AG09319 (cell line): ENCODE results near the gene FRMPD1.
A peak's percentile ranks its signal among the peaks of the same experiment; 100 is the strongest.
"Not testable (repeated sequence)": the region's sequence is repeated elsewhere in the genome, so short reads cannot be mapped to it uniquely, and the experiment has no call there.

Experiments
- DNase-seq: peaks from one replicate; pipeline ENCODE4 v3.0.0-alpha.2; 2010; ENCODE audit warnings: low read depth; ENCODE audit errors: extremely low read depth
- CTCF ChIP-seq: IDR thresholded peaks from 2 replicates; pipeline ENCODE4 v1.5.1; 2011; ENCODE audit warnings: low read depth, mild to moderate bottlenecking, inconsistent platforms, low read length, moderate library complexity

Gene FRMPD1

GRCh38 chr9:37747271-37747753 lies 96.6 kb downstream of the FRMPD1 start:
- TF ChIP-seq CTCF: peak; percentile 98
- peak; percentile 35 for DNase-seq

DNA sequence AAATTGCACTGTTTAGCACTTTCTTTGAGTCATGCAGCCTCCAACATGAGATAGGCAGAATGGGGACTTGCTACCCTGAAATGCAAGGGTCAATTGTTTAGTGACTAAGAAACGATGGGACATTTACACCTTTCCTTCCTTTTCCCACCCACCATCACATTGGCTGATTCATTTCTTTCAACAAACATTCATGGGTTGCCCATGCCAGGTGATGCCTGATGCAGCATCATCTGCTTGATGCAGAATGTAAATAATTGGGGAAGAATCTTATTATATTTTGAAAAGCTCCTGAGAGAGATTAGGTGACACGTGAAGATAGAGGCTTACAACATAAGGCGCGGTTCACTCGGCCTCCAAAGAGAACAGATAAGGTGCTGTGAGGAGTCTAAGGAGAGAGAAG lies 98.4 kb downstream of the FRMPD1 start:
- no peak for TF ChIP-seq CTCF
- no peak for DNase-seq

DNA sequence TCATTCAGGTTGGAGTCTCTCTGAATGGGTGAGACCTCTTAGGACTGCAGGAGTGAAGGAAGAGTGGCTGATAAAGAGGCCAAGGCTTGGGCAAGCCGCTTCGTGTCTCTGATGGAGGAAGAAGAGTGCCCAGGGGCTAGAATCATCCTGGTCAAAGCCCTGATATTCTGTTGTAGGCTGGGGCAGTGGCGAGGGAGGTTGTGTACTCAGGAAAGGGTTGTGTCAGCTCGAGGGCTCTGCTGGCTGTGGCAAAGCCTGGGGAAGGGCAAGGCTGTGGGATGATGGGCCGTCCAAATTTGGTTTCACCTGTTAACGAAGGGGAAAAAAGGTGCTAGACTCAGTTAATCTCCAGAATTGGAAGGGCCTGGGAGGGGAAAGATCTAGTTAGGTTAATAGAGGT lies 100.4 kb downstream of the FRMPD1 start:
- TF ChIP-seq CTCF: no peak
- no peak for DNase-seq

DNA sequence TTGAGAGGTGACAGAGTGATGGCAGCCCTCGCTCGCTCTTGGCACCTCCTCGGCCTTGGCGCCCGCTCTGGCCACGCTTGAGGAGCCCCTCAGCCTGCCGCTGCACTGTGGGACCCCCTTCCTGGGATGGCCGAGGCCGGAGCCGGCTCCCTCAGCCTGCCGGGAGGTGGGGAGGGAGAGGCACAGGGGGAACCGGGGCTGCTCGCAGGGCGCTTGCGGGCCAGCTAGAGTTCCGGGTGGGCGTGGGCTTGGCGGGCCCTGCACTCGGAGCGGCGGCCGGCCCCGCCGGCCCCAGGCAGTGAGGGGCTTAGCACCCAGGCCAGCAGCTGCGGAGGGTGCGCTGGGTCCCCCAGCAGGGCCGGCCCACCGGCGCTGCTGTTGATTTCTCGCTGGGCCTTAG lies 101.0 kb downstream of the FRMPD1 start:
- DNase-seq: not testable (repeated sequence)

- DNase-seq: not testable (repeated sequence)
These were observed 101.4 kb downstream of the FRMPD1 start for GRCh38 chr9:37752112-37752511.

DNA sequence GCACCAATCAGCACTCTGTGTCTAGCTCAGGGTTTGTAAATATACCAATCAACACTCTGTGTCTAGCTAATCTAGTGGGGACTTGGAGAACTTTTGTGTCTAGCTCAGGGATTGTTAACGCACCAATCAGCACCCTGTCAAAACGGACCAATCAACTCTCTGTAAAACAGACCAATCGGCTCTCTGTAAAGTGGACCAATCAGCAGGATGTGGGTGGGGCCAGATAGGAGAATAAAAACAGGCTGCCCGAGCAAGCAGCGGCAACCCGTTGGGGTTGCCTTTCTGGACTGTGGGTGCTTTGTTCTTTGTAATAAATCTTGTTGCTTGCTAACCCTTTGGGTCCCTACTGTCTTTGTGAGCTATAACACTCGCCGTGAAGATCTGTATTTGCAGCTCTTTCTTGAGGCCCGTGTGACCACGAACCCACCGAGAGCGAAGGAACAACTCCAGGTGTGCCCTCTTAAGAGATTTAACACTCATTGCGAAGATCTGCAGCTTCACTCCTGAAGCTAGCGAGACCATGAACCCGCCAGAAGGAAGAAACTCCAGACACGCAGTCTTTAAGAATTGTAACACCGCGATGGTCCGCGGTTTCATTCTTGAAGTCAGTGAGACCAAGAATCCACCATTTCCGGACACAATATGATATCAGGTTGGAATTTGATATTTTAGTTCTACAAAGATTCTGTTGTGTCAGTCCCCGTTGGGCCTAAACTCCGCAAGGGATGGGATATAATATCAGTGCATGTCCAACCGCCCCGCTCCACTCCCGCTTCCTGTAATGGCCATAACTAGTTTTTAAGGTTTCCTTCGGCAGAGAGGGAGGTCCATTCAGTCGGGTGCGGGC lies 102.1 kb downstream of the FRMPD1 start:
- no peak for DNase-seq

DNA sequence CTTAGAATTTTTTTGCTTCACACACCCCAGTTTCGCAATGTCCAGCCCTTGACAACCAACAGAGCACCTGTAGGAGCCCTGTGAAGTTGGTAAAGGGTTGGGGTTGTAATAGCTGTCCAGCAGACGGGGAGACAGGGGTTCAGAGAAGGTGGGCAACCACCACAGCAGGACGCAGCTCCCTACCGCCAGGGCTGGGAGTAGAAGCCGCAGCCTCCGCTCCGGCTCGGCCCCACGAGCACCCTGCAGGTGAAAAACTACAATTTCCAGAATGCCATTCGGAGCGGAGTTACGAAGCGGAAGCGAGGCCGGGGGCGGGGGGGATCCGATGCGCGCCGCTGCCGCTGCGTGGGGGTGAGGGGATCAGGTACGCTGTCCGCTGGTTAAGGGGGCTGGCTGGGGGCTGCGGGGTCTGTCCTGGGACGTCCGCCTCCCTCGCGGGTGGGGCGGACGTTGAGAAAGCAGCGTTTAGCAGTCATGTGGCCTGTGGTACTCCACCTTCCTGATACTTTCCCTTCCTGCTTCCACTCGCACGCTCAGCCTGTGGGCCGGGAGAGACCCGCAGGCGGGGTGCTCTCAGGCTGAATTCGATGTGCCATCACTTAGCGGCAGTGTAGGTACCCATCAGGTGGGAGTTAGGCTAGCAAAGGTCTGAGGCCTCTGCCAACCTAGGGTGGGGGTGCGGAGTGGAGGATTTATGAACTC lies 102.9 kb downstream of the FRMPD1 start, which contains the start of gene TRMT10B:
TRMT10B (plus strand) TSS at position 317 of the 702 bp plus-strand sequence. CDS start 8,127 bp downstream, outside the sequence.
- no peak for TF ChIP-seq CTCF
- DNase-seq: peak; percentile 20

More for the DNA sequence above, 102.1 kb downstream of the FRMPD1 start:
- no peak for TF ChIP-seq CTCF

DNA sequence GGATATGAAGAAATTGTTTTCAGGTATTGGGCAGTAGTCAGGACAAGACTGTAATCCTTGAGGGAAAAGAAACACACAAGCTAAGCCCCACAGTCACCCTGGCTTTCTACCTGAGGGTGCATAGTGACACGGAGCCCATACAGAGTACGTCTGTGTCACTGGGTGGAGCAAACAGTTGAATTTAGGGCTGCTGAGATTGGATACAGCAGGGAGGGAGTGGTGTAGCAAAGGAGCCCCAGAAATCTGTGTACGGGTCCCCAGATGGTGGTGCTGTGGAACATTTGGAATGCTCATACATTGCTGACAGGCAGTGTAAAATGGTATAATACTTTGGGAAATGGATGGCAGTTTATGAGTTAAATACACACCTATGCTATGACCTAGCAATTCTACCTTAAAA lies 108.0 kb downstream of the FRMPD1 start:
- no peak for DNase-seq
- TF ChIP-seq CTCF: no peak
